ENCODE measurements around the gene KLHL36.

GRCh38 chr16:84613408-84614072, 34.8 kb upstream of the KLHL36 start:
- no peak for TF ChIP-seq CTCF (IDR thresholded peaks at IDR 0.05)
- no peak for TF ChIP-seq POLR2A (IDR thresholded peaks at IDR 0.05)

Measured in uterus (tissue), 2 donors.